ENCODE measurements around the gene PRKAA1. TPM values are rescaled to one million over a fixed set of nuclear protein-coding genes. Genes with fewer than 3 reads are reported as not detected.

The PRKAA1 gene
- total and polyA plus RNA-seq, 2 donors (not counting 1 experiment from before 2014, with no cell fraction given) = 39.9 to 107 TPM

DNA sequence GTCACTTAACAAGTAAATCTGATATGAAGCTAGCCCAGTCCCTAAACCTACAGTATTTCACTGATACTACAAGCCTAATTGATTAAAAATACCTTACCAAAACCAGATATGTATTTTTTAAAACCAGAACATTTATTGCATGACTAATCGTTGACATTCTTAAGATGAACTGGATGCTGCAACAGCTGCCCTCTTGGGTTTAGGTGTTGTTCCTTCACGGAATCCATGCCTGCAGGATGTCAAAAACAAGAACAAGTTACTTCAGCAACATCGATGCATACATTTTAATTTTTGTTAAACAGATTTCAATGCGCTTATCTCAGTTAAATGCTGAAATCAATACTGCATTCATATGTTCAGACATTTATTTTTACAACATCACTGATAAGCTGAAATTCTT is 34.2 kb upstream of the PRKAA1 start:
- no peak overlapping the region for H3K4me2 ChIP-seq (replicated peaks; ENCODE audit: low read depth, low read length, poor library complexity, severe bottlenecking)

More for the DNA sequence above, 34.2 kb upstream of the PRKAA1 start:
- peaks cover 29 to 63% of the 10 kb centered on the region in 2 experiments for H3K36me3 ChIP-seq (replicated peaks in 1 of 2; ENCODE audit: control extremely low read depth in 1 of 2, control insufficient read depth in 1 of 2, extremely low read depth in 1 of 2, insufficient read depth in 2 of 2, low read length in 1 of 2)
- peaks cover 21 to 23% of the 10 kb centered on the region in 2 donors for H3K4me1 ChIP-seq (ENCODE audit: control insufficient read depth in 2 of 2, insufficient read depth in 2 of 2, low read length in 2 of 2)
- H3K27ac Mint-ChIP-seq = no peak overlapping the region
- no peaks in the 10 kb centered on the region for H3K27me3 Mint-ChIP-seq
- no peaks in the 10 kb centered on the region for H3K9me3 Mint-ChIP-seq (ENCODE audit: insufficient read depth)
- peaks cover 45% of the 10 kb centered on the region for H3K4me1 Mint-ChIP-seq
- no peak for TF ChIP-seq CTCF (IDR thresholded peaks at IDR 0.05)
- TF ChIP-seq EZH2 (IDR thresholded peaks at IDR 0.05; ENCODE audit: borderline replicate concordance, insufficient read depth, low read depth, low read length, poor library complexity, severe bottlenecking) = no peak
- ATAC-seq (ENCODE audit: low read depth) = no peak
- H2AFZ ChIP-seq (ENCODE audit: insufficient read depth, low read depth, low read length, poor library complexity, severe bottlenecking) = no peak overlapping the region
- 92% methylated on average over 4 of the region's 4 CpGs for WGBS (ENCODE audit: insufficient coverage)
- H3K4me3 Mint-ChIP-seq = peak overlapping the region; percentile 99
- intact Hi-C loops (cut with micrococcal nuclease) = loop anchor here (5.0 to 10.0 kb wide), 2 partner anchors 798 to 1090 kb away; no protein-coding TSS in a partner anchor
- H3K9ac ChIP-seq (ENCODE audit: low read length) = peak overlapping the region; percentile 90
- CTCF ChIA-PET = interaction anchor here (1.0 to 1.5 kb wide), 3 partner anchors 9 to 77 kb away, joined by 3 to 4 read pairs (median 4); partner anchors contain the start of genes CARD6 and TTC33
- no peak for DNase-seq
- H3K9me3 ChIP-seq (ENCODE audit: control extremely low read depth in 1 of 3, control insufficient read depth in 2 of 3, insufficient read depth in 1 of 3, low read length in 2 of 3) = peaks cover 0 to 7% (median 0%) of the 10 kb centered on the region in 3 donors
- H4K20me1 ChIP-seq (ENCODE audit: control insufficient read depth, insufficient read depth, low read length, poor library complexity, severe bottlenecking) = peaks cover 35% of the 10 kb centered on the region
- POLR2A ChIA-PET = interaction anchor here (1.1 kb wide), 1 partner anchor 34 kb away, joined by 5 read pairs; the partner anchor contains the start of gene PRKAA1
- no peaks in the 10 kb centered on the region for H3K79me2 ChIP-seq (ENCODE audit: control insufficient read depth, insufficient read depth, low read length)
- H3K27me3 ChIP-seq (replicated peaks in 1 of 4; ENCODE audit: control extremely low read depth in 1 of 4, control insufficient read depth in 3 of 4, insufficient read depth in 4 of 4, low read length in 3 of 4) = no peaks in the 10 kb centered on the region
- no peak overlapping the region for H3K27ac ChIP-seq (ENCODE audit: low read length in 2 of 2)
- no peak overlapping the region for H3K4me3 ChIP-seq (ENCODE audit: control extremely low read depth in 1 of 5, extremely low read depth in 1 of 5, insufficient read depth in 1 of 5, low read depth in 2 of 5, low read length in 4 of 5)
